Renal cortex interstitium (tissue), 15 donors: ENCODE measurements around the gene FGD2. TPM values are rescaled to one million over a fixed set of nuclear protein-coding genes. Genes with fewer than 3 reads are reported as not detected.

Experiments used
- DNase-seq, 11 donors: peaks; one replicate each; pipeline ENCODE4 v3.0.0-alpha.2; 2013; ENCODE audit warnings: low read depth in 9 of 11, low spot score in 4 of 11; ENCODE audit errors: extremely low read depth in 1 of 11
- long read RNA-seq, 16 experiments: transcript quantifications; one replicate each; lab custom pipeline, GENCODE V29; 2026
- polyA plus RNA-seq, 3 donors: library from polyadenylated mRNA; unstranded; fragments of 120-200 nt; gene quantifications; one replicate each; pipeline ENCODE4 v1.2.1, GENCODE V29; 2013; ENCODE audit not compliant: insufficient read length in 3 of 3

FGD2 gene
- polyA plus RNA-seq, result 1 to 10 TPM; 1.3 to 3.1 (median 2.7) TPM
- long read RNA-seq, donor 1, result 0 reads
- long read RNA-seq, donor 2, result 0 reads
- long read RNA-seq, donor 3, result 0 reads
- long read RNA-seq, donor 4, result 0 reads
- long read RNA-seq, donor 5, result 0 reads
- long read RNA-seq, donor 6, result 0 reads
- long read RNA-seq, donor 7, partial matches to known transcripts, result 0 of 1 reads
- long read RNA-seq, donor 7, other reads (novel, unspliced or antisense), result 0 of 1 reads
- long read RNA-seq, donor 8, result 0 reads
- long read RNA-seq, donor 9, result 0 reads
- long read RNA-seq, donor 10, result 0 reads
- long read RNA-seq, donor 11, partial matches to known transcripts, result 0 of 1 reads
- long read RNA-seq, donor 11, other reads (novel, unspliced or antisense), result 0 of 1 reads
- long read RNA-seq, donor 12, partial matches to known transcripts, result 0 of 1 reads
- long read RNA-seq, donor 12, other reads (novel, unspliced or antisense), result 0 of 1 reads
- long read RNA-seq, donor 13, result 0 reads
- long read RNA-seq, donor 14, result 0 reads
- long read RNA-seq, donor 15, result 0 reads
- long read RNA-seq, donor 16, result 0 reads

GRCh38 chr6:37005061-37005810 is at the start of gene FGD2:
Gene FGD2, plus strand, starts transcription at chr6:37005655. Its CDS starts 163 bp downstream, at chr6:37005818.
- no peak for DNase-seq

DNA sequence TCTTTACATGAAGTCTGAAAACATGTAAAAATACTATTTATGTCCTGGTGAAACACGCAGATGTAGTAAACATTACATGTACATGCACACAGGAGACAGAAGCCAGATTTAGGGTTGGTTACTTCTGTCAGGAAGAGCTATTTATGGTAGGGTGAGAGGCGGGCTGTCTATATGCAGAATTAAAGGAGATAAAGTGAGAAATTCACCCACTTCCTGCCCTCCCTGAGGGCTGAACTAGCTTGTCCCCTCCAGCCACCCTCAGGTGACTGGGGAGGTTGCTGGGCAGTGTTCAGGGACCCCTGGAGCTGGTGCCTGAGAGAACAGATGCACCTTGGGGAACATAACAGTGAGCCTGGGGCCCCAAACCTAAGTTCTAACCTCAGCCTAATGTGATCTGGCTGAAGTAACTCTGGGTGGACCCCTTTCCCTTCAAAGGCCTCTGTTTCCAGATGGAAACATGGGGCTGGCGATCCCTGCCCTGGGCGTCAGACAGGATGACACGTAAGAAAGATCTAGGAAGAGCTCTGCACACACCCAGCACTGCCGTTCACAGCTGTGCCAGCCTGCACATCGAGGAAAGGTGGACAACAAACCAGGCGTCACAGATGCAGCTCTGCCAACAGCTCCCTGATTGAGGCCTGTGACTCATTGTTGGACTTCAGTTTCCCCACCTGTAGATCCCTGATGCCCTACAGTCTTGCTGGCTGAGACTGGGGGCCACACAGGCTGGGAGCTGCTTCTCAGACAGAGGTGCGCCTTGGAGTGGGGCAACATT is 49.6 kb upstream of the FGD2 start:
- no peak for DNase-seq

DNA sequence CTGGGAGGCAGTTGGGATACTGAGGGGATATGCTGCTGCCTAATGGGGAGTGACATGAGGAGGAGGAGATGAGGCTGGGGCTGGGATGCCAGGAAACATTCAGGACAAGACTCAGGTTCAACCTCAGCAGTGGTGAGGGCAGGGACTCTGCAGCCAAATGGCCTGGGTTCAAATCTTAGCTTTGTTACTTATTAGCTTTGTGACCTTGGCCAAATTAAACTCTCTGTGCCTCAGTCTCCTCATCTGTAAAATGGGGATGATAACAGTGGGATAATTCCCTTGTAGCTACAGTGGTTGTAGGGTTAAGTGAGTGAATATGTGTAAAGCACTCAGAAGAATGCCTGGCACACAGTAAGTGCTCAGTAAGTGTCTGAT is 49.0 kb upstream of the FGD2 start:
- DNase-seq, result no peak

DNA sequence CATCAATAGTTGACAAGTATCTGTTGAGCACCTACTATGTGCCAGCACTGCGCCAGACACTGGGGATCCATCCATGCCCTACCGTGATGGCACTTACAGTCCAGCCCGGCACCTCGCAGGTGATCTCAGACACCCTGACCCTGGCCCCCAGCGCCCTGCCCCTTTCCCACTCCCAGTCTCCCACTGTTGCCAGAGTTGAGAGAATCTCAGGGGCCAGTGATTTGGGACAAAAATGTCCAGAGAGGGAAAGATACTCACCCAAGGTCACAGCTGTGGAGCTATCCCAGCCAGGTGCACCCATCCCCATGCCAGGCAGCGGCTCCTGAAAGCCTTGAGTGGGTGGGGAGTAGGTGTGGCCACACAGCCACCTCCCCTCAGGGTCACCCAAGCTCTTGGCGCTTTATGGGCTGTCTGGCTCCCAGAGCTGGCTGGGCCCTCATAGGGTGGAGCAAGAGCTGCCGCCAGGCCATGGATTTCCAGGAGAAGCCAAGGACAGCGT is 47.6 kb upstream of the FGD2 start:
- no peak for DNase-seq

GRCh38 chr6:36958775-36959554 is 46.5 kb upstream of the FGD2 start:
- no peak for DNase-seq

DNA sequence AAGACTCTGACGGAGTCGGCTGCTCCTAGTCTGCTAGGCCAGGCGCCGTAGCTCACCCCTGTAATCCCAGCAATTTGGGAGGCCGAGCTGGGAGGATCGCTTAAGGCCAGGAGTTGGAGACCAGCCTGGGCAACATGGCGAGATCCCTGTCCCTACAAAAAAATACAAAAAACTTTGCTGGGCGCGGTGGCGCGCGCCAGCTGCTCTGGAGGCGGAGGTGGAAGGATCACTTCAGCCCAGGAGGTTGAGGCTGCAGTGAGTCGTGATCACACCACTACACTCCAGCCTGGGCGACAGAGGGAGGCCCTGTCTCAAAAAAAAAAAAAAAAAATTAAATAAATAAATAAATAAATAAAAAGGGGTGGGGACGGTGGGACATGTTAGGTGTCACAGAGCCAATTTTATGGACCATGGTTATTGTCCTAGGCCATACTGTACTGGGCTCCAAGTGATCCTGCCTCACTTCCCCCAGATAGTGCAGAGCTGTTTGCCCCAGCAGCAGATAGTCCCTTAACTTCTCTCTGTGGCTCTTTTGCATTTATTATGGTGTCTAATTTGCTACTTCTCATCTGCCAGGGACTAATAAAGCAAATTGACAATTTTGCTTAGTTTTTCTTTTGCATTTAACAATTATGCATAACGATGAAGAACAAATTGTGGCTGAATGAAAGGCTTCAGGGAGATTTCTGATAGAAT is 45.8 kb upstream of the FGD2 start:
- no peak for DNase-seq

GRCh38 chr6:36961441-36962435 is 43.7 kb upstream of the FGD2 start:
- no peak for DNase-seq

- DNase-seq, result no peak
These were observed 42.6 kb upstream of the FGD2 start for GRCh38 chr6:36962874-36963273.

- DNase-seq, result no peak
These were observed 41.8 kb upstream of the FGD2 start for GRCh38 chr6:36963451-36964290.

- no peak for DNase-seq
These were observed 41.1 kb upstream of the FGD2 start for GRCh38 chr6:36964349-36964748.

DNA sequence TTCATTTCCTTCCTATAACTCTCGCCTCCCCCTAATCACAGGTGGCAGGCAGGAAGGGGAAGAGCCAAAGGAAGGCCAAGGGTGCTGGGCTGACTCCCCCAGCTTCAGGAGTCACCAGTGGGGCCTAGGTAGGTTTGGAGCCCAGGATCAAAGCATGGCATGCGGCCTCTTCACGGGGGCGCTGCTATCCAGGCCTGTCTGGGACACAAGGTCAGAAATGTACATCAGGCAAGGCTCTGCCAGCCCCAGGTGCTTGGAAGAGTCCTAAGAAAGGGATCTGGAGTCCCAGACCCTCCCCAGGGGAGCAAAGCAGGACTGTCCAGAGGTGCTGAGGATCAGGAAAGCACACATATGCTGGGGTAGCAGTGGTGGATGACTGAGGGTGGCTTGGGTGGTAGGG is 40.5 kb upstream of the FGD2 start:
- no peak for DNase-seq

DNA sequence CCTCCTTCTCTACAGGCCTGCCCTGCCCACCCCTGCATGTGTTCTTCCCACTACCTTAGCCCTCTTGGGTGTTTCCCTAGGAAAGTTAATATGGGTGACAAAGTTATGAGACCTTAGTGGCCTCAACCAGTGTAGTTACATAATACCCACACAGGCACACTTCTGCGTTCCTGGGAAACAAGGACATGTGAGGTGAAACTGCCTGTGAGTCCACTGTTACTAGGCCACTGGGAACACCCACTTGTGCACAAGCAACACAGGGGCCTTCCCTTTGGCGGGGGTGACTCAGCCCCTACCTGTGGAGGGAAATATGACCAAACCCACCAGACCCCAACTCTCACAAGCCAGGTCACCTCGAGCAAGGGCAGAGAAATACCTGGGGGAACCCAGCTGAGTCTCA is 38.2 kb upstream of the FGD2 start:
- no peak for DNase-seq

DNA sequence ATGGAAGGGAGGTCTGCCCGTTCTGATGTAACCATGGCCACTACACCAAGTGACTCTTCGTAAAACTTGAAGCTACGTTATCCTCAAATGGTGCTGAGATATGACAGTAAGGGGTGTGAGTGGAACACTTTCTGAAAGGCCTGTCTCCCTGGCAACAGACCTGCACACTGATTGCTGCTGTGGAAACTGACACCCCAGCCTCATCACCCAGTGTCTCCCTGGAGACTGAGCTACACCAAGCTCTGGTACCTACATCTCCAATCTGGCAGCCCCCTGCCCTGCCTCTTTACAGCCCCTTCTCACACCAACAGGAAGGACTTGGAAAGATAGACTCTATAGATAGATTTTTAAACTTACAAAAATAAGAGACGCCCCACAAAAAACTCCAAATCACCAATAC is 37.7 kb upstream of the FGD2 start:
- DNase-seq, result no peak

DNA sequence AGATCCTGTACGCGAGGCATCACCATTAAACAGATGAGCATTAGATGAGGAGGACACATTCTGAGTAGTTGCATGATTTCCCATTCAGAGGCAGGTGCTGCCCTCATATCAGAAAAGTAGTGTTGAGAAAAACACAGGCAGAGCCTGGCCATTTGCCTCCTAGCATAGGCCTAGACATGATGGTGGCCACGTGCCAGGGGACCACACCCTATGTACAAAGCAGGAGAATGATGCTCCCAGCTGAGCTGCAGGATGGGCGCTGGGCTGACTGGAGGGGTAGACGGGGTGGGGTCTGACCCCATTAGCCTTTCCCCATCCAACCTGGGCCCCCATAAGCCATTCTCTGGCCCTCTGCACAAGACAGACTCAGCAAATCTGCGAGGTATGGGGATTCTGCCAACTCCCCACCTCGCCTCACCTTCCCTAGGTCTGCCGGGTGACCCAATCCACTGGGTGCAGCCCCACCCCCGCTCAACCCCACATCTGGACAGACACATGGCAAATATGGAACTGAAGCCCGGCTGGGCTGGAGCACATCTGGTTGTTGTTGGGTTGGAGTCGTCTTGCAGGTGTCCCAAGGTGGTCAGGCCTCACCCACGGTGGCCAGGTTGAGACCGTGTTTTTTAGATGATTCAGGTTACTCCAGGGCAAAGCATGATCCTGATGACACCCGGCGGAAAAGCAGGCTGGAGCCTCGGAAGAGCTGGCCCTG is 37.0 kb upstream of the FGD2 start:
- no peak for DNase-seq

DNA sequence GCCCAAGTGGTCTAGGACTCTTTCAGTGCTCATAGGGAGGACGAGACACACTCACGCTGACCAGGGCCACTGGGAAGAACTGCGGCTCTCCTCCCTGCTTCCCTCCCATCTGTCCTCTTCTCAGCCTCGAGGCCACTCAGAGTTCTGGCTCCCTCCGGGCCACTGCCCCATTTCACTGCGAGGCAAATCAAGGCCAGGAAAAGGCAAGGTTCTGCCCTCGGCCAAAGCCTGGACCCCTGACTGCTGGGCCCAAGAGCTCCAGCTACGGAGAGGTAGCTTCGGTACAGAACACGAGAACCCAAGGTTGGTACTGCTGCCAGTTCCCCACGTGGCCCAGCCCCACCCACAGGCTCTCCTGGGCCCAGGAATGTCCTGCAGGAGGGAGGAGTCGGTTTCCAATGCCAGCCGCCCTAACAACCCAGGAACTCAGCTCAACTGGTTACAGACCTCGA is 36.2 kb upstream of the FGD2 start:
- no peak for DNase-seq
